ENCODE data around the gene RNF44.
"Not testable (repeated sequence)": the region's sequence is repeated elsewhere in the genome, so short reads cannot be mapped to it uniquely, and the experiment has no call there.

The RNF44 gene

DNA sequence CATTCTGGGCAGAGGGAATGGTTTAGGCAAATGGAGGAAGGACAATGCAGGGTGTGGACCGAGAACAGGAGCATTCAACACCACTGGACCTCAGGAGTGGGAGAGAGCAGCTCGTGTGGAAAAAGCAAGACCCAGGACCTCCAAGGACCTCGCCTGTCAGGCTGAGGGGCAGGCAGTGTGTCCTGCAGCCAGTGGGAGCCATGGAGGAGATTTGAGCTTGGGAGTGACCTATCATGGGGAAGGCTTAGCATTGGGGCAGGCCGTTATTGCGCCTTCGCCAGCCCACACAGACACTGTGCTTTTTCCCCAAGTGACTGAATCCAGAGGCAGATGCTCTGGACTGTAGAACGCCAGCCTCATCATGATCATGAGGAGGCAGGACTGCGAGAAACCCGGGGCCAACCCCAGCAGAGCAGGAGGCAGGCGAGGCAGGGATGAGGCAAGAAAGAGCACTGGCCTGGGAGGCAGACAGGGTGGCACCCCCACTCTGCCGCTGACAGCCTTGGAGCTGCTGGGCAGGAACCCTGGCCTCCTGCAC is 15.2 kb upstream of the RNF44 start:
- no peak for DNase-seq (ENCODE audit: low read depth)

- DNase-seq (ENCODE audit: low read depth): not testable (repeated sequence)
These were observed 13.7 kb upstream of the RNF44 start for GRCh38 chr5:176550937-176551336.

GRCh38 chr5:176550275-176550831 is 13.2 kb upstream of the RNF44 start:
- no peak for DNase-seq (ENCODE audit: low read depth)

- DNase-seq (ENCODE audit: low read depth): no peak
These were observed 12.7 kb upstream of the RNF44 start for GRCh38 chr5:176549871-176550270.

- DNase-seq (ENCODE audit: low read depth): no peak
These were observed 11.8 kb upstream of the RNF44 start, which contains the start of gene CDHR2 for GRCh38 chr5:176548967-176549444. Gene CDHR2, plus strand, starts transcription at chr5:176549342. Its CDS starts 16,011 bp downstream, at chr5:176565353.

- DNase-seq (ENCODE audit: low read depth): no peak
These were observed 10.6 kb upstream of the RNF44 start for GRCh38 chr5:176547802-176548201.

- DNase-seq (ENCODE audit: low read depth): no peak
These were observed 8.7 kb upstream of the RNF44 start for GRCh38 chr5:176545737-176546509.

GRCh38 chr5:176545388-176545736 is 8.2 kb upstream of the RNF44 start:
- no peak for DNase-seq (ENCODE audit: low read depth)

GRCh38 chr5:176543428-176544182 is 6.4 kb upstream of the RNF44 start:
- DNase-seq (ENCODE audit: low read depth): peak; percentile 47

DNA sequence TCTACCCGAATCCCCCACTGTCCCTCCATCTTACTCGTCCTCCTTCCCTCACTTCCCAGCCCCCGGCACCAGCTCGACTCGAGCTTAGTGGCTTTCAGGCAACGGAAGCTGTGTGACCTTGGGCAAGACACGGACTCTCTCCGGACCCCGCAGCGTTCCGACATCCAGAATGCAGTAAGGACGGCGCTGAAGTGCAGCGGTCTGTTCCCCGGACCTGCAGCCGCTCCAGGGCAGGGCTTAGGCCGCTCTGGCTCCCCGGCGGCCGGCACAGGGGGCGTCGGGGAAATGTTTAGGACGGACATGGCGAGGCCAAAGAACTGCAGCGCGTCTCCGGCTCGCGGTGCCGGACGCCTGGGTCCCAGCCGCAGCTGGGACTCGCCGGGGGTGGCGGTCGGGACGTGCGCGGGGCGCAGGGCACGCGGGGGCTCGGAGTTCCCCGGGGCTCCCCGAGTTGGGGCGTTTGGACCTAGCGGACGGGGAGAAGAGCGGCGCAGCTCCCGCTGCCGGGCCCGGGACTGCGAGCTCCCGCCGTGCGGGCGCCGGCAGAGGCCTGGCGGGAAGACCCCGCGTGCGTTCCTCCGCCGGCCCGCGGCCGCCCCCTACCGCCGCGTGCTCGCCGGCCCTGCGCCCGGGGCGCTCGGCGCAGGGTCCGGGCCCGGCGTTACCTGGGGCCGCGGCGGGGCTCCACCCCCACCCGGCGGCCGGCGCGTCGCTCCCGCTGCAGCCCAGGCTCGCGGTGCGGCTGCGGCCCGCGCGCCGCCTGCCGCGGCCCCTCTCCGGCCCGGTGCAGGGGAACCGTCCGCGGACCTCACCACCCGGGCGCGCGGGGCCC is 5.6 kb upstream of the RNF44 start:
- no peak for DNase-seq (ENCODE audit: low read depth)

DNA sequence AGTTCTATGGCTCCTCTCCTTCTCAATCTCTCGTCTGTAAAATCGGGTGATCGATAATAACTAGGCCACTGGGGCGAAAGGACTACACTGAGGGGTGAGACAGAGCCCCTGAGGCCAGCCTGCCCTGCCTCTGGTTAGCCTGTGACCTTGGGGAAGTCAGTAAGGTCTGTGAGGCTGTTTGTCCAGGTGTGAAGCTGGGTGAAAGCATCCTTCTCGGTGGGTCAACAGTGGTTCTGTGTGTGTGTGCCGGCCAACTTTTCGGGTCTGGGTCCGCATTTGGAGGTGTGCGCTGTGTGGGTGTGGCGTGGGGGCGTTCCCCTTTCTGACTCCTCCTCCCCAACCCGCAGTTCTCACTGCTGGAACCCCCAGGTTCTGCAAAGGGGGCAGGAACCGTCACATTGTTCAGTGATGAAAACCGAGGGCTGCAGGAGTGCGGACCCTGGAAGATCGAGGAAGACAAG is 5.0 kb upstream of the RNF44 start:
- peak; percentile 59 for DNase-seq (ENCODE audit: low read depth)

DNA sequence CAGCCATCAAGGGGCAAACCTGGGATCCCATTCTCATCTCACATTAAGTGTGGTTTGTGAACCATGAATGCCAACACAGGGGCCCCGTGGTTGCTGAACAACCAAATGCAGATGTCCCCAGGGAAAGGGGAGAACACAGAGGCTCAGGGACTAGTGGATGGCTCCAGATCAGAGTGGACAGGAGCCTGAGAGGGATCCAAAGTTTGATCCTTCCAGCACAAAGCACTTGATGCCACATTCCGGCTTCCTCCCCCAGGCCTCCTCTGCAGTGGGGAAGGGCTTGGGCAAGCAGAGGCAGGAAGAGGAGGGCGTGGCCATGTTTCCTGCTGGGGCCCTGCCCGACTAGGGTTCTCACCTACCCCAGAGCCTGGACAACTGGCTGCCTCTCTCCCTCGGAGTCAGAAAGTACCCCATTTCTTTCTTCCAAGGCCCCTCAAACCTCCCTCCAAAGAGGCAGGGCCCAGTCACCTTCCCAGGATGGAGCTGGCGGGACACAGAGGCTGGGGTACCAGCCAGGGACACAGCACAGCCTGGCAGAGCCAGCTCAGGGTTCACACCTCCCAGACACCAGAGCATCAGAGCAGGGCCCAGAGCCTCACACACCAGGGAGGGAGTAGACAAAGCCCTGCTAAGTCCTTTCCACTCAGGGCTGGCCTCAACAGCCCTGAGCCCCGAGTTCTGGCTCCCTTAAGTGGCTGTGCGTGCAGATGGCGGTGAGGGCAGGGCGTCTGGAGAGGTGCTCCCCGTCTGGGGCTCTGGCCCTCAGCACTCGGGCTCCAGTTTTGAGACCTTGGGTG is 4.3 kb upstream of the RNF44 start:
- peak; percentile 62 for DNase-seq (ENCODE audit: low read depth)

GRCh38 chr5:176540956-176541337 is 3.7 kb upstream of the RNF44 start:
- DNase-seq (ENCODE audit: low read depth): no peak

- no peak for DNase-seq (ENCODE audit: low read depth)
These were observed 3.3 kb upstream of the RNF44 start for GRCh38 chr5:176540476-176540899.

DNA sequence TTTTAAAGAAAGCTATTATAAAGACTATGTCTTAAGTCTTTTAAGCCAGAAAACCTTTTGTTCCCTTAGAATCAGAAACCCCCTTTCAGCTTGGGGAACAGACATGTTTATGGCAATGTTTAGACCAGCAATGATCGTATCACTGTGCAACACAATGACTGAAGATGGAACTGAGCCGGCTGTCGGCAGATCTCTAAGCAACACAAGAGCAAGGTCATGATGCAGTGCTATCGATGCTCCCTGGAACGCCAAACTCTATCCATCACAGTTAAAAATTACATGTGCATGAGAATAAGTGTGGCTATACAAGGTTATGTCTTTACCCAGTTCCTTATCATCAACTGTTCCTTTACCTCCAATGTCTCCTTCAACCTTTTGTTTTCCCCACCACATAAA is 1.8 kb upstream of the RNF44 start:
- no peak for DNase-seq (ENCODE audit: low read depth)

GRCh38 chr5:176538230-176538988 is 1.2 kb upstream of the RNF44 start:
- no peak for DNase-seq (ENCODE audit: low read depth)

DNA sequence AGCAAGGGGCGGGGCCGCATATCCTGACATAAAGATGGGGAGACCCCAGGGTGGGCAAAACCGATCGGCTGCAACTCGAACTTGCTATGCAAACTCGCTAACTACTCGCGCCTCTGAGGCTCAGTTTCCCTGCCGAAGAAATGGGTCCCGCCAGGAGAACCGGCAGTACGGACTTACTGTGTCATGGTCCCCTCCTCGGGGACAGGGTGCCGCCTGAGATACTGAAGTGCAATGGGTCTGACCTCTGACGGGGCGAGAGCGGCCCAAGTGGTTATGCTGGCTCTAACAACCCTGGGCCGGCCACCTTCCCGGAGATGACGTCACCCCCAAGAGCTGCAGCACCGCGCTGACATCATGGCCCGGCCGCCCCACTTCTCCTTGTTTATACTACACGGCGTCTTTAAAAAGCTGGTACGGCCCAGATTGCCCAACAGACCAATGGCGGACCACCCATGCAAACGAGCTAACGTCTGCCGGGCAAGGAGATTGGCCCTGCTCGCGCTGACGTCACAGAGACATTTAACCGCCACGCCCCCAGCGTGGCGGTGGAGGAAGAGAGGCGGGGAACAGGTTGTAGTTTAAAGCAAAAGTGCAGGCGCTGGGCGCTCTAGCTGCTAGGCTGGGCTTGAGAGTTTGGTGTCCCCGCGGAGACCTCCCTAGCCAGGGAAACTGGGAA is 490 bp upstream of the RNF44 start:
- DNase-seq (ENCODE audit: low read depth): peak; percentile 97

DNA sequence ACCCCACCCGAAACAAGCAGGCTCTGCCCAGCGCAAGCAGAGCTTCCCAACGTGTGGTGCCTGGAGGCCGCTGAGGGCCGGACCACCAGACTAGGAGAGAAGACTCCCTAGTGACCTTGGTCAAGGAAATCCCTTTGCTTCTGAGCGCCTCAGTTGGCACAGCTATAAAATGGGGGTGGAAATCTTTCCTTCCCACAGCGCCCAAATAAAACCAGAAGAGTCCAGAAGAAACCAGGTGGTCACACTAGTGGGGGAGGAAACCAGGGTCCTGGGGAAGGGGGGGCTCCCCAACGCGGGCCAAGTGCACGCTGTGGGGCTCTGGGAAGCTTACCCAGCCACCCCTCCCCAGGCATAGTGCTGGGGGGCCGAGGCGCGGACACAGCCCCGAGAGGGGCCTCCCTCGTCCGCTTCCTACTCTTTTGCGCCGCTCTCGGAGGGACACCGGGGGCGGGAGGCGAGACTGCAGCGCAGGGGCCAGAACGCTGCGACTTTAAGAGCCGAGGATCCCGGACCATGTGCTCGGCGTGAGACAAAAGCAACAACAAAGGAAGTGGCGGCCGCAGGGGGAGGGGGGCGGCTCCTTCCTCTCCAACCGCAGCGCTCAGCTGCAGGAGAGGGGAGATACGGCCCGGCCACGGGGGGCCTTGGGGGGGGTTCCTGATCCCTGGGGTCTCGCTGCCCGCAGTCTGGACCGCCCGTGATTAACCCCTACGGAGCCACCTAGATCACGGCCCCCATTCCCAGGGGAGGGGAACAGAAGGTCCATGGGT is 885 bp downstream of the RNF44 start:
- DNase-seq (ENCODE audit: low read depth): peak; percentile 65

- DNase-seq (ENCODE audit: low read depth): no peak
These were observed 1.5 kb downstream of the RNF44 start for GRCh38 chr5:176535664-176536131.

Measured in stimulated activated CD4-positive, alpha-beta T cell treated with anti-CD3 and anti-CD28 coated beads, Interleukin-2, amount 100 ng/mL, for 4 hours (primary cell).